Stimulated activated CD4-positive, alpha-beta T cell treated with anti-CD3 and anti-CD28 coated beads, Interleukin-12 subunit alpha, Interleukin-12 subunit beta, amount 100 ng/mL, for 48 hours (primary cell): ENCODE results near the gene RIC8B.

Source experiments
- DNase-seq, 3 donors: peaks; one replicate each; pipeline ENCODE4 v3.0.0-alpha.2; 2020; ENCODE audit warnings: low read depth in 2 of 3, low spot score in 1 of 3

The RIC8B gene

GRCh38 chr12:106926657-106927056 lies 152.2 kb downstream of the RIC8B start:
- DNase-seq = no peak

- DNase-seq = no peak
Measured at GRCh38 chr12:106934277-106934676, 159.8 kb downstream of the RIC8B start.
